Endothelial cell (in vitro differentiated cells): ENCODE data around the gene PSD. TPM values are rescaled to one million over a fixed set of nuclear protein-coding genes. Genes with fewer than 3 reads are reported as not detected.

Experiments
- DNase-seq: peaks from one replicate; pipeline ENCODE4 v3.0.0; 2021; ENCODE audit warnings: low spot score
- H3K27ac Mint-ChIP-seq: one replicate; pipeline ENCODE4 v1.8.0; 2021; ENCODE audit warnings: mixed read lengths, inconsistent platforms; ENCODE audit not compliant: unreplicated experiment
- H3K27me3 Mint-ChIP-seq: one replicate; pipeline ENCODE4 v1.8.0; 2021; ENCODE audit warnings: mild to moderate bottlenecking, moderate library complexity, mixed read lengths, inconsistent platforms; ENCODE audit not compliant: unreplicated experiment
- H3K36me3 Mint-ChIP-seq: one replicate; pipeline ENCODE4 v1.8.0; 2021; ENCODE audit warnings: mild to moderate bottlenecking, low read depth, mixed read lengths, inconsistent platforms; ENCODE audit not compliant: unreplicated experiment
- H3K4me1 Mint-ChIP-seq: one replicate; pipeline ENCODE4 v1.8.0; 2021; ENCODE audit warnings: mild to moderate bottlenecking, mixed read lengths, inconsistent platforms; ENCODE audit not compliant: unreplicated experiment
- H3K4me3 Mint-ChIP-seq: one replicate; pipeline ENCODE4 v1.8.0; 2021; ENCODE audit warnings: mild to moderate bottlenecking, mixed read lengths, inconsistent platforms; ENCODE audit not compliant: unreplicated experiment
- H3K9me3 Mint-ChIP-seq: one replicate; pipeline ENCODE4 v1.8.0; 2021; ENCODE audit warnings: mixed read lengths, inconsistent platforms; ENCODE audit not compliant: unreplicated experiment
- CTCF ChIP-seq: fragments of 200-600 bp; sonication (generic); IDR thresholded peaks from one replicate; pipeline ENCODE4 v1.5.0; 2021; ENCODE audit warnings: antibody characterized with exemption; ENCODE audit not compliant: unreplicated experiment
- long read RNA-seq: library from polyadenylated mRNA; unstranded; transcript quantifications from one replicate; pipeline ENCODE4 v2.0.0, GENCODE V29; 2020; ENCODE audit not compliant: unreplicated experiment
- total RNA-seq: library from RNA; stranded (reverse); fragmentation: NEBNext Ultra II Directional; extraction: Animal tissue kit (Norgen Biotek cat#: 25700); gene quantifications from one replicate; pipeline ENCODE4 v1.2.1, GENCODE V29; 2021; ENCODE audit not compliant: unreplicated experiment

PSD gene
- 0.31 TPM for total RNA-seq
- long read RNA-seq: 0 reads

- Mint-ChIP-seq H3K4me3 (peak within 1 kb of the TSS; percentile 96), H3K27me3 (peaks cover 24% of the 10 kb centered on the region), H3K9me3 (no peaks in the 10 kb centered on the region), H3K36me3 (peaks cover 3% of the 10 kb centered on the region), H3K27ac (peak within 1 kb of the TSS; percentile 72), H3K4me1 (peaks cover 17% of the 10 kb centered on the region)
- no peak for TF ChIP-seq CTCF
- no peak for DNase-seq
These were observed at the start of gene PSD for GRCh38 chr10:102418622-102419268. TSS of gene PSD (minus strand) at chr10:102418785. CDS start at chr10:102417038, 1,747 bp downstream.

- Mint-ChIP-seq H3K4me1 (peaks cover 6% of the 10 kb centered on the region), H3K27ac (no peak overlapping the region), H3K9me3 (no peaks in the 10 kb centered on the region), H3K4me3 (no peak overlapping the region), H3K36me3 (peaks cover 5% of the 10 kb centered on the region), H3K27me3 (peaks cover 2% of the 10 kb centered on the region)
- DNase-seq: no peak
- TF ChIP-seq CTCF: no peak
These were observed 49.4 kb upstream of the PSD start for GRCh38 chr10:102467971-102468438.

- peaks cover 4% of the 10 kb centered on the region for H3K27me3 Mint-ChIP-seq
- no peak overlapping the region for H3K27ac Mint-ChIP-seq
- peaks cover 12% of the 10 kb centered on the region for H3K4me1 Mint-ChIP-seq
- no peak overlapping the region for H3K4me3 Mint-ChIP-seq
- H3K36me3 Mint-ChIP-seq: peaks cover 9% of the 10 kb centered on the region
- no peak for DNase-seq
- H3K9me3 Mint-ChIP-seq: no peaks in the 10 kb centered on the region
- TF ChIP-seq CTCF: no peak
These were observed 48.7 kb upstream of the PSD start for GRCh38 chr10:102467318-102467717.

- no peak for TF ChIP-seq CTCF
- Mint-ChIP-seq H3K4me1 (peaks cover 27% of the 10 kb centered on the region), H3K36me3 (peaks cover 9% of the 10 kb centered on the region), H3K27me3 (peaks cover 7% of the 10 kb centered on the region), H3K4me3 (no peak overlapping the region), H3K9me3 (no peaks in the 10 kb centered on the region), H3K27ac (no peak overlapping the region)
- no peak for DNase-seq
These were observed 46.9 kb upstream of the PSD start for GRCh38 chr10:102465466-102465865.

- Mint-ChIP-seq H3K27ac (no peak overlapping the region), H3K4me3 (no peak overlapping the region), H3K36me3 (peaks cover 5% of the 10 kb centered on the region), H3K27me3 (peaks cover 7% of the 10 kb centered on the region), H3K4me1 (peaks cover 27% of the 10 kb centered on the region), H3K9me3 (no peaks in the 10 kb centered on the region)
- TF ChIP-seq CTCF: no peak
- DNase-seq: no peak
These were observed 45.4 kb upstream of the PSD start for GRCh38 chr10:102463983-102464382.
